Measurements from ENCODE around the gene PHAX. TPM values are rescaled to one million over a fixed set of nuclear protein-coding genes. Genes with fewer than 3 reads are reported as not detected.

PHAX gene
- total RNA-seq, 1 donor from 2014 or later = 58.2 TPM

- no peaks in the 10 kb centered on the region for H3K36me3 Mint-ChIP-seq (ENCODE audit: insufficient read depth)
- peaks cover 11% of the 10 kb centered on the region for H3K4me1 Mint-ChIP-seq (ENCODE audit: low read depth)
- H3K27ac Mint-ChIP-seq = no peak overlapping the region
- peaks cover 5% of the 10 kb centered on the region for H3K27me3 Mint-ChIP-seq
- H3K4me3 Mint-ChIP-seq (ENCODE audit: low read depth) = no peak overlapping the region
- no peak for DNase-seq (ENCODE audit: low spot score, unreplicated experiment)
- no peak for TF ChIP-seq CTCF (IDR thresholded peaks at IDR 0.05; ENCODE audit: unreplicated experiment)
- H3K9me3 Mint-ChIP-seq (ENCODE audit: low read depth) = peaks cover 4% of the 10 kb centered on the region
Measured at GRCh38 chr5:126673477-126673876, 72.7 kb downstream of the PHAX start.

DNA sequence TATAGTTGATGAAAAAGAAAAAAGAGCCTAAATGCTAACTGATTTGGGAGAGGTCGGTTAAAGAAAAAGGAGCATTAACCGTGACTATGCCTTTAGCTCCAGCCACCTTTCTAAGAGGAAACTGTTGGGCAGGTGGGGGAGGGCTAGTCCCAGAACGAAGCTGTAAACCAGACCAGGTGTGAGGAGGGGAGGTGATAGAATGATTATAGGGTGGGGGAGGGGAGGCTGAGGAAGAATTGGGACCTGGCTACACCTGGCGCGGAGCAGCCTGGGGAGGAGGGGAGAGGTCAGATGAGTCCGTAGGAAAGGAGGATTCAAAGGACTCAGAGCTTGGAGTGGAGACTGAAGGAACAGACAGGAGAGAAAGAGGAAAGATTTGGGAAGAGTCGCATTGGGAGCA, 73.4 kb downstream of the PHAX start:
- Mint-ChIP-seq H3K4me3 (ENCODE audit: low read depth) (no peak overlapping the region), H3K27me3 (peaks cover 5% of the 10 kb centered on the region), H3K4me1 (ENCODE audit: low read depth) (peaks cover 11% of the 10 kb centered on the region), H3K27ac (no peak overlapping the region), H3K36me3 (ENCODE audit: insufficient read depth) (no peaks in the 10 kb centered on the region), H3K9me3 (ENCODE audit: low read depth) (peaks cover 4% of the 10 kb centered on the region)
- no peak for TF ChIP-seq CTCF (IDR thresholded peaks at IDR 0.05; ENCODE audit: unreplicated experiment)
- no peak for DNase-seq (ENCODE audit: low spot score, unreplicated experiment)

DNA sequence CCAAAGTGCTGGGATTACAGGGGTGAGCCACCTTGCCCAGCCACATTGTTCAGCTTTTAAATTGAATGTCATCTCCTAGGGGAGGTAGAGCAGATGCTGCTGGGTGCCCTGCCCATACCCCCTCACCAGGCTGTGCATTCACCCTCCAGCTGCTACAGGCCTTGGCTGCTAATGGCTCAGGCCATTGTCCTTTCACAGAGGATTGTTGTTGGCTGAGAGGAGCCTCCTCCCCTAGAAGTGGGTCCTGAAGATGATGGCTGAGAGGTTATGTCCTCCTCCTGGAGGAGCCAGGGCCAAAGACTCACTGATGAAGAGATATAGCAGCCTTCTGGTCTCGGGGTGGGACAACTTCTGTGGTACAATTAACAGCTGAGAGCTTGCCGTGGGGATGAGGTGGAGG, 74.6 kb downstream of the PHAX start:
- H3K9me3 Mint-ChIP-seq (ENCODE audit: low read depth) = peaks cover 4% of the 10 kb centered on the region
- no peak overlapping the region for H3K27ac Mint-ChIP-seq
- peaks cover 11% of the 10 kb centered on the region for H3K4me1 Mint-ChIP-seq (ENCODE audit: low read depth)
- no peak for DNase-seq (ENCODE audit: low spot score, unreplicated experiment)
- peaks cover 5% of the 10 kb centered on the region for H3K27me3 Mint-ChIP-seq
- no peak for TF ChIP-seq CTCF (IDR thresholded peaks at IDR 0.05; ENCODE audit: unreplicated experiment)
- no peaks in the 10 kb centered on the region for H3K36me3 Mint-ChIP-seq (ENCODE audit: insufficient read depth)
- no peak overlapping the region for H3K4me3 Mint-ChIP-seq (ENCODE audit: low read depth)

DNA sequence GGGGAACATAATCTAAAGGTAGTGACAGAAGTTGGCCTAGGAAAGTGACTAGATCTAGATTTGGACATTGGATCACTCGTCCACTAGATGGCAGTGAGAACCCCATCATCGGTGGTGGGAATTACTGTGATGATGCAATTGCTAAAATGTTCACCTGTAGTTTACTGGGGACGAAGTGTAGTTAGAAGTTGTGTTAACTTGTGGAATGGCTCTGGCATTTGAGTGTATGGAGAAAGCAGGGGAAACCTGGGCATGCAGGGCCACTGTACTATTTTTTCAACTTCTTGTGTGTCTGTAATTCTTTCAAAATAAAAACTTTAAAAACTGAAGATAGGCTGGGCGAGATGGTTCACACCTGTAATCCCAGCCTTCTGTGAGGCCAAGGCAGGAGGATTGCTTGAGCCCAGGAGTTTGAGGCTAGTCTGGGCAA, 75.5 kb downstream of the PHAX start:
- Mint-ChIP-seq H3K27ac (no peak overlapping the region), H3K4me1 (ENCODE audit: low read depth) (peaks cover 11% of the 10 kb centered on the region), H3K4me3 (ENCODE audit: low read depth) (no peak overlapping the region), H3K9me3 (ENCODE audit: low read depth) (peaks cover 3% of the 10 kb centered on the region), H3K36me3 (ENCODE audit: insufficient read depth) (no peaks in the 10 kb centered on the region), H3K27me3 (peaks cover 5% of the 10 kb centered on the region)
- peak; percentile 91 for TF ChIP-seq CTCF (IDR thresholded peaks at IDR 0.05; ENCODE audit: unreplicated experiment)
- DNase-seq (ENCODE audit: low spot score, unreplicated experiment) = peak; percentile 32

Other genes with a start within 250 kb of the PHAX start
- gene GRAMD2B, start 177.5 kb upstream of the PHAX start, total RNA-seq = 21.6 and 32.1 TPM in 2 replicates
- 233 and 246 TPM in 2 replicates for gene ALDH7A1, start 5.7 kb upstream of the PHAX start, total RNA-seq
- 149 and 152 TPM in 2 replicates for gene LMNB1, start 176.2 kb downstream of the PHAX start, total RNA-seq

Measured in progenitor cell of endocrine pancreas (in vitro differentiated cells).